IPS-15b (cell line): ENCODE results near the gene CTXND1.

ENCODE experiments used
- H3K27me3 ChIP-seq: one replicate; pipeline ENCODE4 v1.6.1; 2013; ENCODE audit warnings: low read length; ENCODE audit not compliant: control insufficient read depth, insufficient read depth
- H3K36me3 ChIP-seq: one replicate; pipeline ENCODE4 v1.6.1; 2013; ENCODE audit warnings: low read length; ENCODE audit not compliant: control insufficient read depth, insufficient read depth
- H3K4me1 ChIP-seq: one replicate; pipeline ENCODE4 v1.6.1; 2013; ENCODE audit warnings: mild to moderate bottlenecking, low read length; ENCODE audit not compliant: control insufficient read depth, insufficient read depth
- H3K4me3 ChIP-seq: one replicate; pipeline ENCODE4 v1.5.1; 2013; ENCODE audit warnings: low read depth, low read length
- H3K9ac ChIP-seq: one replicate; pipeline ENCODE4 v1.6.1; 2013; ENCODE audit warnings: low read depth, mild to moderate bottlenecking, low read length
- H3K9me3 ChIP-seq: one replicate; pipeline ENCODE4 v1.6.1; 2013; ENCODE audit warnings: mild to moderate bottlenecking, low read length; ENCODE audit not compliant: control insufficient read depth, insufficient read depth

Gene CTXND1

GRCh38 chr15:80231371-80231770, 20.6 kb downstream of the CTXND1 start:
- Histone ChIP-seq H3K9me3 (no peaks in the 10 kb centered on the region), H3K4me1 (no peaks in the 10 kb centered on the region), H3K4me3 (no peak overlapping the region), H3K27me3 (no peaks in the 10 kb centered on the region), H3K9ac (no peak overlapping the region), H3K36me3 (no peaks in the 10 kb centered on the region)

GRCh38 chr15:80228959-80229610, 22.9 kb downstream of the CTXND1 start:
- H3K36me3 ChIP-seq: no peaks in the 10 kb centered on the region
- no peak overlapping the region for H3K4me3 ChIP-seq
- no peaks in the 10 kb centered on the region for H3K27me3 ChIP-seq
- H3K9ac ChIP-seq: no peak overlapping the region
- no peaks in the 10 kb centered on the region for H3K4me1 ChIP-seq
- no peaks in the 10 kb centered on the region for H3K9me3 ChIP-seq

GRCh38 chr15:80219955-80220354, 32.1 kb downstream of the CTXND1 start:
- H3K4me1 ChIP-seq: no peaks in the 10 kb centered on the region
- H3K9ac ChIP-seq: no peak overlapping the region
- H3K4me3 ChIP-seq: no peak overlapping the region
- H3K36me3 ChIP-seq: no peaks in the 10 kb centered on the region
- H3K9me3 ChIP-seq: no peaks in the 10 kb centered on the region
- H3K27me3 ChIP-seq: no peaks in the 10 kb centered on the region

- Histone ChIP-seq H3K4me3 (no peak overlapping the region), H3K9ac (no peak overlapping the region), H3K9me3 (no peaks in the 10 kb centered on the region), H3K27me3 (no peaks in the 10 kb centered on the region), H3K4me1 (no peaks in the 10 kb centered on the region), H3K36me3 (no peaks in the 10 kb centered on the region)
Measured at GRCh38 chr15:80217327-80217900, 34.6 kb downstream of the CTXND1 start.

GRCh38 chr15:80216911-80217310, 35.1 kb downstream of the CTXND1 start:
- H3K9me3 ChIP-seq: no peaks in the 10 kb centered on the region
- no peaks in the 10 kb centered on the region for H3K36me3 ChIP-seq
- no peaks in the 10 kb centered on the region for H3K4me1 ChIP-seq
- H3K9ac ChIP-seq: no peak overlapping the region
- H3K4me3 ChIP-seq: no peak overlapping the region
- no peaks in the 10 kb centered on the region for H3K27me3 ChIP-seq

GRCh38 chr15:80216141-80216540, 35.9 kb downstream of the CTXND1 start:
- Histone ChIP-seq H3K4me1 (no peaks in the 10 kb centered on the region), H3K36me3 (no peaks in the 10 kb centered on the region), H3K9ac (no peak overlapping the region), H3K4me3 (no peak overlapping the region), H3K9me3 (no peaks in the 10 kb centered on the region), H3K27me3 (no peaks in the 10 kb centered on the region)

GRCh38 chr15:80214910-80215309, 37.1 kb downstream of the CTXND1 start:
- no peak overlapping the region for H3K9ac ChIP-seq
- H3K4me1 ChIP-seq: no peaks in the 10 kb centered on the region
- H3K36me3 ChIP-seq: no peaks in the 10 kb centered on the region
- H3K9me3 ChIP-seq: no peaks in the 10 kb centered on the region
- no peak overlapping the region for H3K4me3 ChIP-seq
- no peaks in the 10 kb centered on the region for H3K27me3 ChIP-seq

- Histone ChIP-seq H3K36me3 (no peaks in the 10 kb centered on the region), H3K4me3 (no peak overlapping the region), H3K9me3 (no peaks in the 10 kb centered on the region), H3K27me3 (no peaks in the 10 kb centered on the region), H3K4me1 (no peaks in the 10 kb centered on the region), H3K9ac (no peak overlapping the region)
Measured at GRCh38 chr15:80211976-80212375, 40.0 kb downstream of the CTXND1 start.

- no peak overlapping the region for H3K4me3 ChIP-seq
- H3K27me3 ChIP-seq: no peaks in the 10 kb centered on the region
- no peaks in the 10 kb centered on the region for H3K9me3 ChIP-seq
- no peak overlapping the region for H3K9ac ChIP-seq
- H3K36me3 ChIP-seq: no peaks in the 10 kb centered on the region
- H3K4me1 ChIP-seq: no peaks in the 10 kb centered on the region
Measured at GRCh38 chr15:80210611-80211573, 41.1 kb downstream of the CTXND1 start.

- H3K4me3 ChIP-seq: no peak overlapping the region
- no peak overlapping the region for H3K9ac ChIP-seq
- H3K36me3 ChIP-seq: no peaks in the 10 kb centered on the region
- H3K9me3 ChIP-seq: no peaks in the 10 kb centered on the region
- H3K27me3 ChIP-seq: no peaks in the 10 kb centered on the region
- no peaks in the 10 kb centered on the region for H3K4me1 ChIP-seq
Measured at GRCh38 chr15:80208758-80209734, 43.0 kb downstream of the CTXND1 start.

GRCh38 chr15:80207887-80208286, 44.1 kb downstream of the CTXND1 start:
- Histone ChIP-seq H3K4me3 (no peak overlapping the region), H3K27me3 (no peaks in the 10 kb centered on the region), H3K9ac (no peak overlapping the region), H3K4me1 (no peaks in the 10 kb centered on the region), H3K36me3 (no peaks in the 10 kb centered on the region), H3K9me3 (no peaks in the 10 kb centered on the region)
